ENCODE results near the gene SOX11. TPM values are rescaled to one million over a fixed set of nuclear protein-coding genes. Genes with fewer than 3 reads are reported as not detected.

The SOX11 gene
- total RNA-seq, 1 experiment from 2014 or later = not detected

GRCh38 chr2:5705490-5705889 lies 13.3 kb downstream of the SOX11 start:
- H3K9me3 Mint-ChIP-seq (ENCODE audit: low read depth, unreplicated experiment) = peaks cover 7% of the 10 kb centered on the region
- CTCF ChIA-PET = no interaction called here

GRCh38 chr2:5706717-5707455 lies 14.7 kb downstream of the SOX11 start:
- DNase-seq = no peak
- Mint-ChIP-seq H3K4me1 (ENCODE audit: low read depth, unreplicated experiment) (no peaks in the 10 kb centered on the region), H3K36me3 (ENCODE audit: insufficient read depth, unreplicated experiment) (no peaks in the 10 kb centered on the region), H3K9me3 (ENCODE audit: low read depth, unreplicated experiment) (peaks cover 11% of the 10 kb centered on the region), H3K27ac (ENCODE audit: unreplicated experiment) (no peak overlapping the region), H3K4me3 (ENCODE audit: low read depth, unreplicated experiment) (no peak overlapping the region), H3K27me3 (ENCODE audit: unreplicated experiment) (no peaks in the 10 kb centered on the region)
- intact Hi-C loops (cut with micrococcal nuclease; ENCODE audit: unreplicated experiment) = no loop called here
- CTCF ChIA-PET = no interaction called here
- BruUV-seq (replicated peaks) = no TSS peak
- no peak for TF ChIP-seq CTCF (IDR thresholded peaks at IDR 0.05; ENCODE audit: unreplicated experiment)

More at GRCh38 chr2:5705490-5705889, 13.3 kb downstream of the SOX11 start:
- no TSS peak for BruUV-seq (replicated peaks)
- intact Hi-C loops (cut with micrococcal nuclease; ENCODE audit: unreplicated experiment) = no loop called here
- Mint-ChIP-seq H3K27me3 (ENCODE audit: unreplicated experiment) (no peaks in the 10 kb centered on the region), H3K4me3 (ENCODE audit: low read depth, unreplicated experiment) (no peak overlapping the region), H3K4me1 (ENCODE audit: low read depth, unreplicated experiment) (no peaks in the 10 kb centered on the region), H3K27ac (ENCODE audit: unreplicated experiment) (no peak overlapping the region), H3K36me3 (ENCODE audit: insufficient read depth, unreplicated experiment) (no peaks in the 10 kb centered on the region)
- DNase-seq = no peak
- TF ChIP-seq CTCF (IDR thresholded peaks at IDR 0.05; ENCODE audit: unreplicated experiment) = no peak

GRCh38 chr2:5710615-5711014 lies 18.4 kb downstream of the SOX11 start:
- Mint-ChIP-seq H3K9me3 (ENCODE audit: low read depth, unreplicated experiment) (peaks cover 11% of the 10 kb centered on the region), H3K27ac (ENCODE audit: unreplicated experiment) (no peak overlapping the region)

GRCh38 chr2:5713101-5713500 lies 20.9 kb downstream of the SOX11 start:
- no peak for DNase-seq
- intact Hi-C loops (cut with micrococcal nuclease; ENCODE audit: unreplicated experiment) = no loop called here
- H3K4me3 Mint-ChIP-seq (ENCODE audit: low read depth, unreplicated experiment) = no peak overlapping the region
- H3K27ac Mint-ChIP-seq (ENCODE audit: unreplicated experiment) = no peak overlapping the region
- no TSS peak for BruUV-seq (replicated peaks)
- H3K4me1 Mint-ChIP-seq (ENCODE audit: low read depth, unreplicated experiment) = no peaks in the 10 kb centered on the region
- CTCF ChIA-PET = no interaction called here
- H3K9me3 Mint-ChIP-seq (ENCODE audit: low read depth, unreplicated experiment) = peaks cover 11% of the 10 kb centered on the region
- no peaks in the 10 kb centered on the region for H3K36me3 Mint-ChIP-seq (ENCODE audit: insufficient read depth, unreplicated experiment)
- no peaks in the 10 kb centered on the region for H3K27me3 Mint-ChIP-seq (ENCODE audit: unreplicated experiment)
- no peak for TF ChIP-seq CTCF (IDR thresholded peaks at IDR 0.05; ENCODE audit: unreplicated experiment)

More at GRCh38 chr2:5710615-5711014, 18.4 kb downstream of the SOX11 start:
- Mint-ChIP-seq H3K4me1 (ENCODE audit: low read depth, unreplicated experiment) (no peaks in the 10 kb centered on the region), H3K27me3 (ENCODE audit: unreplicated experiment) (no peaks in the 10 kb centered on the region), H3K4me3 (ENCODE audit: low read depth, unreplicated experiment) (no peak overlapping the region), H3K36me3 (ENCODE audit: insufficient read depth, unreplicated experiment) (no peaks in the 10 kb centered on the region)
- BruUV-seq (replicated peaks) = no TSS peak
- CTCF ChIA-PET = interaction anchor here (0.6 kb wide), 1 partner anchor 9 kb away, joined by 4 read pairs; no protein-coding TSS in a partner anchor
- no peak for DNase-seq
- no peak for TF ChIP-seq CTCF (IDR thresholded peaks at IDR 0.05; ENCODE audit: unreplicated experiment)
- intact Hi-C loops (cut with micrococcal nuclease; ENCODE audit: unreplicated experiment) = no loop called here
